Hepatocyte (in vitro differentiated cells): ENCODE results near the gene HAGH. TPM values are rescaled to one million over a fixed set of nuclear protein-coding genes. Genes with fewer than 3 reads are reported as not detected.

Experiments used
- DNase-seq: peaks from one replicate; pipeline ENCODE4 v3.0.0-alpha.2; 2016; ENCODE audit warnings: low spot score
- H2AFZ ChIP-seq: fragments of 200-600 bp; sonication (generic); 2 replicates; pipeline ENCODE4 v1.6.0; 2016; ENCODE audit warnings: antibody characterized with exemption, mild to moderate bottlenecking
- H3K27ac ChIP-seq: fragments of 200-600 bp; sonication (generic); 2 replicates; pipeline ENCODE4 v1.5.1; 2016; ENCODE audit warnings: mild to moderate bottlenecking
- H3K27me3 ChIP-seq: fragments of 200-600 bp; sonication (generic); 2 replicates; pipeline ENCODE4 v1.6.1; 2016
- H3K36me3 ChIP-seq: fragments of 200-600 bp; sonication (generic); replicated peaks from 2 replicates; pipeline ENCODE4 v1.5.1; 2016; ENCODE audit warnings: low read depth; ENCODE audit not compliant: insufficient read depth
- H3K4me1 ChIP-seq: fragments of 200-600 bp; sonication (generic); 2 replicates; pipeline ENCODE4 v1.5.1; 2016; ENCODE audit warnings: mild to moderate bottlenecking, moderate library complexity; ENCODE audit not compliant: insufficient read depth
- H3K4me2 ChIP-seq: fragments of 200-600 bp; sonication (generic); 2 replicates; pipeline ENCODE4 v1.6.0; 2016
- H3K4me3 ChIP-seq: fragments of 200-600 bp; sonication (generic); 2 replicates; pipeline ENCODE4 v1.5.1; 2016; ENCODE audit warnings: mild to moderate bottlenecking
- H3K79me2 ChIP-seq: fragments of 200-600 bp; sonication (generic); 2 replicates; pipeline ENCODE4 v1.6.0; 2017; ENCODE audit warnings: mild to moderate bottlenecking
- H3K9me2 ChIP-seq: fragments of 200-600 bp; sonication (generic); replicated peaks from 2 replicates; pipeline ENCODE4 v1.6.0; 2017; ENCODE audit warnings: mild to moderate bottlenecking; ENCODE audit not compliant: insufficient read depth
- H3K9me3 ChIP-seq: fragments of 200-600 bp; sonication (generic); 2 replicates; pipeline ENCODE4 v1.5.1; 2016; ENCODE audit warnings: low read depth, mild to moderate bottlenecking
- H4K20me1 ChIP-seq: fragments of 200-600 bp; sonication (generic); 2 replicates; pipeline ENCODE4 v1.6.0; 2016; ENCODE audit warnings: mild to moderate bottlenecking; ENCODE audit not compliant: insufficient read depth, poor library complexity, severe bottlenecking
- CTCF ChIP-seq: fragments of 200-600 bp; sonication (generic); IDR thresholded peaks from 2 replicates; pipeline ENCODE4 v1.5.1; 2016; ENCODE audit warnings: antibody characterized with exemption, mild to moderate bottlenecking; ENCODE audit not compliant: poor library complexity
- EZH2 ChIP-seq: fragments of 200-600 bp; sonication (generic); IDR thresholded peaks from 2 replicates; pipeline ENCODE4 v1.6.1; 2016; ENCODE audit warnings: antibody characterized with exemption, mild to moderate bottlenecking, borderline replicate concordance
- EZH2phosphoT487 ChIP-seq: fragments of 200-600 bp; sonication (generic); IDR thresholded peaks from one replicate; pipeline ENCODE4 v1.6.1; 2018; ENCODE audit warnings: antibody characterized with exemption, mild to moderate bottlenecking, low read depth, moderate library complexity; ENCODE audit not compliant: unreplicated experiment, severe bottlenecking
- WGBS: methylation state at CpG from one replicate; pipeline ENCODE4 v1.1.6; 2016; ENCODE audit warnings: low lambda C conversion rate; ENCODE audit errors: missing lambda C conversion rate; 5-methylcytosine and 5-hydroxymethylcytosine counted together
- polyA plus RNA-seq: library from polyadenylated mRNA; unstranded; fragments of >200 nt; fragmentation: Nextera tagmentation; extraction: Ambion mirVana; gene quantifications from 2 replicates; pipeline ENCODE4 v1.2.1, GENCODE V29; 2016
- total RNA-seq: library from RNA; depleted of rRNA; stranded (reverse); fragments of >200 nt; gene quantifications from 2 replicates; pipeline ENCODE4 v1.2.3, GENCODE V29; 2014

Gene HAGH
- total and polyA plus RNA-seq, 2 experiments from 2014 or later: 55.6 to 113 TPM

DNA sequence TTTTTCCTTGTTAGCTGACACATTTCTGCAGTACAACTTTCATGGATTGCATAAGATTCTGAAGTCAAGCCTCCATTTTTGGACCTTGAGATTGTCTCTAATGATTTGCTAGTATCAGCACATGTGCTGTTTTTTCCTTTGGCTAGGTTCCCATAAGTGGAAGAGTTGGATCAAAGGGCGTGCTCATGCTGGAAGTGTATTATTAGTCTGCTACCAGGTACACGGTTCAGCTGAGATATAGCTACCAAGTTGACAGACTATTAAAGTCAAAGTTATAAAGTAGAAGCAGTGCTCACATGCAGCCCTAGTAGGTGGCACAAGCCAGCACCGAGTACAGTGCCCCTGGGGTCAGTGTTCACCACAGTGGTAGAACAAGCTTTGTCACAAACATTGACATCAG lies 3.6 kb upstream of the HAGH start:
- TF ChIP-seq EZH2phosphoT487 (no peak), CTCF (no peak), EZH2 (no peak)
- Histone ChIP-seq H3K27ac (peak overlapping the region; percentile 91), H4K20me1 (no peaks in the 10 kb centered on the region), H3K4me3 (no peak overlapping the region), H3K36me3 (no peaks in the 10 kb centered on the region), H3K9me2 (no peaks in the 10 kb centered on the region), H3K4me1 (peaks cover 28% of the 10 kb centered on the region), H3K9me3 (no peaks in the 10 kb centered on the region), H3K79me2 (peaks cover 57% of the 10 kb centered on the region), H3K4me2 (peak overlapping the region; percentile 95), H2AFZ (no peak overlapping the region), H3K27me3 (no peaks in the 10 kb centered on the region)
- WGBS: 74% methylated on average over 3 of the region's 3 CpGs
- DNase-seq: peak; percentile 61

- H3K9me2 ChIP-seq: no peaks in the 10 kb centered on the region
- no peaks in the 10 kb centered on the region for H3K27me3 ChIP-seq
- peak overlapping the region; percentile 91 for H3K27ac ChIP-seq
- WGBS: 48% methylated on average over 11 of the region's 11 CpGs
- H4K20me1 ChIP-seq: no peaks in the 10 kb centered on the region
- H3K4me1 ChIP-seq: peaks cover 25% of the 10 kb centered on the region
- H3K9me3 ChIP-seq: no peaks in the 10 kb centered on the region
- no peaks in the 10 kb centered on the region for H3K36me3 ChIP-seq
- no peak for TF ChIP-seq EZH2phosphoT487
- H3K79me2 ChIP-seq: peaks cover 65% of the 10 kb centered on the region
- H2AFZ ChIP-seq: no peak overlapping the region
- H3K4me2 ChIP-seq: peak overlapping the region; percentile 95
- DNase-seq: peak; percentile 65
- H3K4me3 ChIP-seq: peak overlapping the region; percentile 13
Observed at GRCh38 chr16:1828645-1829410, 2.2 kb upstream of the HAGH start.

GRCh38 chr16:1825864-1826690 lies 548 bp downstream of the HAGH start:
- WGBS: 7% methylated on average over 68 of the region's 96 CpGs
- DNase-seq: peak; percentile 90
- no peaks in the 10 kb centered on the region for H3K9me2 ChIP-seq
- H3K4me3 ChIP-seq: peak overlapping the region; percentile 52
- H3K4me1 ChIP-seq: peaks cover 13% of the 10 kb centered on the region
- no peak for TF ChIP-seq CTCF
- no peak for TF ChIP-seq EZH2phosphoT487
- TF ChIP-seq EZH2: no peak
- H3K36me3 ChIP-seq: no peaks in the 10 kb centered on the region
- H3K27ac ChIP-seq: peak overlapping the region; percentile 62
- H2AFZ ChIP-seq: peak overlapping the region; percentile 11
- no peaks in the 10 kb centered on the region for H4K20me1 ChIP-seq
- no peaks in the 10 kb centered on the region for H3K27me3 ChIP-seq
- H3K9me3 ChIP-seq: no peaks in the 10 kb centered on the region
- H3K4me2 ChIP-seq: peak overlapping the region; percentile 95
- H3K79me2 ChIP-seq: peaks cover 66% of the 10 kb centered on the region
